HepG2 (cell line): ENCODE measurements around the gene CKLF. TPM values are rescaled to one million over a fixed set of nuclear protein-coding genes. Genes with fewer than 3 reads are reported as not detected.

Experiments used
- AGO2 ChIP-seq: fragments of 200-400 bp; formaldehyde crosslinking; optimal IDR thresholded peaks from 2 replicates; pipeline ENCODE3; 2017; ENCODE audit warnings: mild to moderate bottlenecking, low read depth, low read length, moderate library complexity
- ARID2 ChIP-seq: sonication (generic); formaldehyde crosslinking; IDR thresholded peaks from 2 replicates; pipeline ENCODE4 v1.8.1; 2022; ENCODE audit warnings: mild to moderate bottlenecking, missing genetic modification reagents, borderline replicate concordance
- CBFB ChIP-seq: sonication (generic); formaldehyde crosslinking; IDR thresholded peaks from 2 replicates; pipeline ENCODE4 v1.4.0; 2020; ENCODE audit warnings: missing genetic modification reagents
- CENPT ChIP-seq: sonication (generic); formaldehyde crosslinking; IDR thresholded peaks from 2 replicates; pipeline ENCODE4 v1.8.0; 2022; ENCODE audit warnings: low read depth, mild to moderate bottlenecking, moderate library complexity, missing genetic modification reagents
- CHD4 ChIP-seq: fragments of 200-600 bp; sonication (generic); IDR thresholded peaks from 2 replicates; pipeline ENCODE4 v1.7.0; 2017; ENCODE audit warnings: mild to moderate bottlenecking, low read length, borderline replicate concordance
- CTCF ChIP-seq: sonication (generic); formaldehyde crosslinking; IDR thresholded peaks from 2 replicates; pipeline ENCODE4 v1.5.0; 2020; ENCODE audit warnings: mild to moderate bottlenecking, missing genetic modification reagents, moderate library complexity
- GTF3A ChIP-seq: sonication (generic); formaldehyde crosslinking; conservative IDR thresholded peaks from 2 replicates; pipeline ENCODE4 v1.4.0; 2020; ENCODE audit warnings: mild to moderate bottlenecking, missing genetic modification reagents
- HDAC2 ChIP-seq: sonication (generic); formaldehyde crosslinking; IDR thresholded peaks from 2 replicates; pipeline ENCODE4 v1.4.0; 2020; ENCODE audit warnings: missing genetic modification reagents
- KLF11 ChIP-seq: IDR thresholded peaks from 2 replicates; pipeline ENCODE4 v1.6.1; 2016; ENCODE audit warnings: missing compliant biosample characterization
- NFE2L2 ChIP-seq: fragments of 150-350 bp; IDR thresholded peaks from 2 replicates; pipeline ENCODE4 v1.6.1; 2014; ENCODE audit warnings: low read length
- SP4 ChIP-seq: sonication (generic); formaldehyde crosslinking; IDR thresholded peaks from 2 replicates; pipeline ENCODE4 v1.8.1; 2023; ENCODE audit warnings: mild to moderate bottlenecking, missing genetic modification reagents
- SRY ChIP-seq: sonication (generic); formaldehyde crosslinking; IDR thresholded peaks from 2 replicates; pipeline ENCODE4 v1.8.0; 2022; ENCODE audit warnings: mild to moderate bottlenecking, missing genetic modification reagents
- SYNCRIP ChIP-seq: fragments of 200-400 bp; formaldehyde crosslinking; IDR thresholded peaks from 2 replicates; pipeline ENCODE4 v1.6.1; 2018; ENCODE audit warnings: mild to moderate bottlenecking, low read depth, low read length; ENCODE audit not compliant: insufficient read depth
- TCF12 ChIP-seq, 2 experiments: fragments of 450-650 bp in 1 of 2; sonication (generic) in 1 of 2; formaldehyde crosslinking in 1 of 2; IDR thresholded peaks; 2 replicates each; pipeline versions ENCODE4 v1.6.1 to v1.8.0; 2017 to 2022; ENCODE audit warnings: antibody characterized with exemption in 1 of 2, mild to moderate bottlenecking in 1 of 2, missing genetic modification reagents in 1 of 2, moderate library complexity in 1 of 2
- TFDP1 ChIP-seq: IDR thresholded peaks from 2 replicates; pipeline ENCODE4 v1.6.1; 2016; ENCODE audit warnings: missing compliant biosample characterization, missing genetic modification reagents, borderline replicate concordance
- ZBTB7A ChIP-seq: sonication (generic); formaldehyde crosslinking; IDR thresholded peaks from 2 replicates; pipeline ENCODE4 v1.8.0; 2022; ENCODE audit warnings: mild to moderate bottlenecking, missing genetic modification reagents
- ZC3H4 ChIP-seq: sonication (generic); formaldehyde crosslinking; IDR thresholded peaks from 2 replicates; pipeline ENCODE4 v1.4.0; 2020; ENCODE audit warnings: missing genetic modification reagents, borderline replicate concordance
- ZNF513 ChIP-seq: sonication (generic); formaldehyde crosslinking; conservative IDR thresholded peaks from 2 replicates; pipeline ENCODE4 v1.5.0; 2020; ENCODE audit warnings: missing genetic modification reagents
- ZNF740 ChIP-seq: sonication (generic); formaldehyde crosslinking; IDR thresholded peaks from 2 replicates; pipeline ENCODE4 v1.4.0; 2020; ENCODE audit warnings: missing genetic modification reagents
- ZNF878 ChIP-seq: sonication (generic); formaldehyde crosslinking; IDR thresholded peaks from 2 replicates; pipeline ENCODE4 v1.8.1; 2023; ENCODE audit warnings: mild to moderate bottlenecking, missing genetic modification reagents, moderate library complexity
- polyA plus RNA-seq, 8 experiments: library from polyadenylated mRNA; depleted of rRNA in 3 of 8; stranded (reverse) in 7 of 8; unstranded in 1 of 8; fragments of >200 nt; fragmentation: Illumina TruSeq in 4 of 8; extraction: Trizol in 4 of 8; gene quantifications; 2 replicates each; pipeline versions ENCODE4 v1.2.1 to v1.2.3, GENCODE V29; 2011 to 2016; ENCODE audit warnings: low read depth in 4 of 8, missing spikeins in 1 of 8, mixed read lengths in 1 of 8; ENCODE audit not compliant: insufficient read depth in 1 of 8
- total RNA-seq, 5 experiments: library from RNA; depleted of rRNA; stranded (reverse); fragments of >200 nt; fragmentation: Illumina TruSeq; extraction: Trizol; gene quantifications; 2 replicates each; pipeline ENCODE4 v1.2.3, GENCODE V29; 2016; ENCODE audit warnings: low read depth in 1 of 5
- TF ChIP-seq, protein P1 (sequence below): sonication (generic); formaldehyde crosslinking; IDR thresholded peaks from 2 replicates; pipeline ENCODE4 v1.4.0; 2020; ENCODE audit warnings: missing genetic modification reagents
- TF ChIP-seq, protein P2 (sequence below): fragments of 450-650 bp; IDR thresholded peaks from 2 replicates; pipeline ENCODE4 v1.6.1; 2017

CKLF gene
- total and polyA plus RNA-seq, 2 of the 13 experiments (the other 11 are each of a cell fraction or from before 2014, with no cell fraction given) = 120 to 167 TPM

GRCh38 chr16:66515596-66516508 lies 36.5 kb upstream of the CKLF start (continued):
- TF ChIP-seq TFDP1 = no peak
- TF ChIP-seq ZNF740 = no peak
- no peak for TF ChIP-seq CHD4
- TF ChIP-seq NFE2L2 = no peak
- no peak; the same call in 1 of the 2 replicates for TF ChIP-seq ZNF513 (CRISPR knock-in tag)
- TF ChIP-seq ZBTB7A (CRISPR knock-in tag) = no peak
- TF ChIP-seq ZNF878 (CRISPR knock-in tag) = no peak
- no peak for TF ChIP-seq CBFB (CRISPR knock-in tag)
- TF ChIP-seq SRY (CRISPR knock-in tag) = no peak
- TF ChIP-seq ARID2 (CRISPR knock-in tag) = no peak
- TF ChIP-seq AGO2 = no peak
- no peak for TF ChIP-seq CENPT (CRISPR knock-in tag)
- TF ChIP-seq SP4 (CRISPR knock-in tag) = peak; percentile 32; the same call in 1 of the 2 replicates
- TF ChIP-seq TCF12 (IDR thresholded peaks at IDR 0.05) = no peak
- no peak for TF ChIP-seq TCF12 (CRISPR knock-in tag; IDR thresholded peaks at IDR 0.05)
- TF ChIP-seq HDAC2 (CRISPR knock-in tag) = peak; percentile 48; the same call in 1 of the 2 replicates
- TF ChIP-seq, protein P1, sequence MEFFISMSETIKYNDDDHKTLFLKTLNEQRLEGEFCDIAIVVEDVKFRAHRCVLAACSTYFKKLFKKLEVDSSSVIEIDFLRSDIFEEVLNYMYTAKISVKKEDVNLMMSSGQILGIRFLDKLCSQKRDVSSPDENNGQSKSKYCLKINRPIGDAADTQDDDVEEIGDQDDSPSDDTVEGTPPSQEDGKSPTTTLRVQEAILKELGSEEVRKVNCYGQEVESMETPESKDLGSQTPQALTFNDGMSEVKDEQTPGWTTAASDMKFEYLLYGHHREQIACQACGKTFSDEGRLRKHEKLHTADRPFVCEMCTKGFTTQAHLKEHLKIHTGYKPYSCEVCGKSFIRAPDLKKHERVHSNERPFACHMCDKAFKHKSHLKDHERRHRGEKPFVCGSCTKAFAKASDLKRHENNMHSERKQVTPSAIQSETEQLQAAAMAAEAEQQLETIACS (CRISPR knock-in tag) = no peak
- TF ChIP-seq, protein P2, sequence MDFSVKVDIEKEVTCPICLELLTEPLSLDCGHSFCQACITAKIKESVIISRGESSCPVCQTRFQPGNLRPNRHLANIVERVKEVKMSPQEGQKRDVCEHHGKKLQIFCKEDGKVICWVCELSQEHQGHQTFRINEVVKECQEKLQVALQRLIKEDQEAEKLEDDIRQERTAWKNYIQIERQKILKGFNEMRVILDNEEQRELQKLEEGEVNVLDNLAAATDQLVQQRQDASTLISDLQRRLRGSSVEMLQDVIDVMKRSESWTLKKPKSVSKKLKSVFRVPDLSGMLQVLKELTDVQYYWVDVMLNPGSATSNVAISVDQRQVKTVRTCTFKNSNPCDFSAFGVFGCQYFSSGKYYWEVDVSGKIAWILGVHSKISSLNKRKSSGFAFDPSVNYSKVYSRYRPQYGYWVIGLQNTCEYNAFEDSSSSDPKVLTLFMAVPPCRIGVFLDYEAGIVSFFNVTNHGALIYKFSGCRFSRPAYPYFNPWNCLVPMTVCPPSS = no peak
- no peak for TF ChIP-seq GTF3A (CRISPR knock-in tag)
- TF ChIP-seq KLF11 (CRISPR knock-in tag) = no peak
- TF ChIP-seq CTCF = peak; percentile 74
- TF ChIP-seq SYNCRIP = no peak
- TF ChIP-seq ZC3H4 (CRISPR knock-in tag) = no peak
